Endodermal cell (in vitro differentiated cells): ENCODE results near the gene ARFGAP1. TPM values are rescaled to one million over a fixed set of nuclear protein-coding genes. Genes with fewer than 3 reads are reported as not detected.
"Not testable (repeated sequence)": the region's sequence is repeated elsewhere in the genome, so short reads cannot be mapped to it uniquely, and the experiment has no call there.

Experiments
- DNase-seq: peaks from one replicate; pipeline ENCODE4 v3.0.0-alpha.2; 2017
- H3K27ac ChIP-seq: 2 replicates; pipeline ENCODE4 v1.5.1; 2013; ENCODE audit warnings: mild to moderate bottlenecking, low read depth, low read length, moderate library complexity
- H3K27me3 ChIP-seq: 2 replicates; pipeline ENCODE4 v1.6.1; 2013; ENCODE audit warnings: mild to moderate bottlenecking, low read length, moderate library complexity; ENCODE audit not compliant: insufficient read depth, control insufficient read depth, poor library complexity, severe bottlenecking
- H3K36me3 ChIP-seq: 2 replicates; pipeline ENCODE4 v1.7.0; 2013; ENCODE audit warnings: mild to moderate bottlenecking, low read length, moderate library complexity; ENCODE audit not compliant: control insufficient read depth, insufficient read depth
- H3K4me1 ChIP-seq: one replicate; pipeline ENCODE4 v1.7.0; 2013; ENCODE audit warnings: low read length; ENCODE audit not compliant: control insufficient read depth, insufficient read depth
- H3K4me3 ChIP-seq: 2 replicates; pipeline ENCODE4 v1.5.1; 2013; ENCODE audit warnings: mild to moderate bottlenecking, low read length, moderate library complexity
- H3K9ac ChIP-seq: 2 replicates; pipeline ENCODE4 v1.6.1; 2013; ENCODE audit warnings: mild to moderate bottlenecking, low read length, moderate library complexity; ENCODE audit not compliant: poor library complexity, severe bottlenecking; ENCODE audit errors: extremely low read depth
- H3K9me3 ChIP-seq: 2 replicates; pipeline ENCODE4 v1.6.1; 2013; ENCODE audit warnings: mild to moderate bottlenecking, low read length, moderate library complexity; ENCODE audit not compliant: control insufficient read depth
- H3K27ac Mint-ChIP-seq: 2 replicates; pipeline ENCODE4 v1.8.0; 2020; ENCODE audit warnings: mixed read lengths
- H3K27me3 Mint-ChIP-seq: 2 replicates; pipeline ENCODE4 v1.8.0; 2021; ENCODE audit warnings: mild to moderate bottlenecking, mixed read lengths; ENCODE audit not compliant: insufficient read depth
- H3K36me3 Mint-ChIP-seq: 2 replicates; pipeline ENCODE4 v1.8.0; 2020; ENCODE audit warnings: low read depth, mixed read lengths
- H3K4me1 Mint-ChIP-seq: 2 replicates; pipeline ENCODE4 v1.8.0; 2020; ENCODE audit warnings: mixed read lengths
- H3K4me3 Mint-ChIP-seq: 2 replicates; pipeline ENCODE4 v1.8.0; 2020; ENCODE audit warnings: mild to moderate bottlenecking, moderate library complexity, mixed read lengths
- H3K9me3 Mint-ChIP-seq: 2 replicates; pipeline ENCODE4 v1.8.0; 2020; ENCODE audit warnings: mild to moderate bottlenecking, mixed read lengths
- CTCF ChIP-seq: fragments of 200-600 bp; sonication (generic); conservative IDR thresholded peaks from 2 replicates; pipeline ENCODE4 v1.5.0; 2021; ENCODE audit warnings: antibody characterized with exemption, mild to moderate bottlenecking
- WGBS, 2 experiments: methylation state at CpG; one replicate each; pipeline versions ENCODE4 v1.1.5 to v1.1.7; 2013; ENCODE audit warnings: missing lambda C conversion rate in 2 of 2, mixed read lengths in 1 of 2; ENCODE audit not compliant: insufficient coverage in 1 of 2, insufficient read length in 1 of 2; 5-methylcytosine and 5-hydroxymethylcytosine counted together
- total RNA-seq, 2 donors: library from RNA; stranded (reverse); fragmentation: NEBNext Ultra II Directional in 1 of 2; extraction: Animal tissue kit (Norgen Biotek cat#: 25700) in 1 of 2; gene quantifications; 2 replicates in 1 of 2; 3 replicates in 1 of 2; pipeline ENCODE4 v1.2.1, GENCODE V29; 2021

The ARFGAP1 gene
- total RNA-seq, 2 donors from 2014 or later: 159 to 208 TPM

- Mint-ChIP-seq H3K27ac (no peak overlapping the region), H3K4me1 (no peaks in the 10 kb centered on the region), H3K36me3 (no peaks in the 10 kb centered on the region), H3K27me3 (peaks cover 8% of the 10 kb centered on the region), H3K9me3 (no peaks in the 10 kb centered on the region), H3K4me3 (no peak overlapping the region)
- Histone ChIP-seq H3K4me1 (no peaks in the 10 kb centered on the region), H3K27me3 (no peaks in the 10 kb centered on the region), H3K9ac (no peak overlapping the region), H3K27ac (no peak overlapping the region), H3K36me3 (no peaks in the 10 kb centered on the region), H3K4me3 (no peak overlapping the region), H3K9me3 (no peaks in the 10 kb centered on the region)
- WGBS, 2 experiments: 100% methylated on average over 1 of the region's 1 CpG; no CpG with 5 or more reads in 1 of the 2 experiments
- TF ChIP-seq CTCF: no peak
- DNase-seq: no peak
These were observed 29.1 kb downstream of the ARFGAP1 start for GRCh38 chr20:63301671-63302070.

GRCh38 chr20:63303095-63303666 lies 30.6 kb downstream of the ARFGAP1 start:
- Histone ChIP-seq H3K27me3 (no peaks in the 10 kb centered on the region), H3K9ac (no peak overlapping the region), H3K4me3 (no peak overlapping the region), H3K27ac (no peak overlapping the region), H3K9me3 (no peaks in the 10 kb centered on the region), H3K36me3 (no peaks in the 10 kb centered on the region), H3K4me1 (no peaks in the 10 kb centered on the region)
- no peaks in the 10 kb centered on the region for H3K9me3 Mint-ChIP-seq
- H3K27me3 Mint-ChIP-seq: peaks cover 8% of the 10 kb centered on the region
- H3K4me1 Mint-ChIP-seq: no peaks in the 10 kb centered on the region
- WGBS, 2 experiments: 67 to 84% methylated on average over 1 to 4 of the region's 5 CpGs
- H3K36me3 Mint-ChIP-seq: no peaks in the 10 kb centered on the region
- DNase-seq: no peak
- no peak for TF ChIP-seq CTCF
- H3K27ac Mint-ChIP-seq: no peak overlapping the region
- H3K4me3 Mint-ChIP-seq: no peak overlapping the region

- no peaks in the 10 kb centered on the region for H3K9me3 ChIP-seq
- H3K4me3 ChIP-seq: no peak overlapping the region
- WGBS, 2 experiments: 80 to 83% methylated on average over 1 to 8 of the region's 8 CpGs
- TF ChIP-seq CTCF: no peak
- no peak overlapping the region for H3K27ac ChIP-seq
- no peaks in the 10 kb centered on the region for H3K36me3 ChIP-seq
- H3K36me3 Mint-ChIP-seq: no peaks in the 10 kb centered on the region
- peaks cover 8% of the 10 kb centered on the region for H3K27me3 Mint-ChIP-seq
- no peaks in the 10 kb centered on the region for H3K9me3 Mint-ChIP-seq
- no peak overlapping the region for H3K27ac Mint-ChIP-seq
- no peaks in the 10 kb centered on the region for H3K27me3 ChIP-seq
- no peak overlapping the region for H3K4me3 Mint-ChIP-seq
- no peak overlapping the region for H3K9ac ChIP-seq
- no peak for DNase-seq
- no peaks in the 10 kb centered on the region for H3K4me1 Mint-ChIP-seq
- H3K4me1 ChIP-seq: no peaks in the 10 kb centered on the region
These were observed 32.8 kb downstream of the ARFGAP1 start for GRCh38 chr20:63305393-63305792.

GRCh38 chr20:63305933-63306672 lies 33.5 kb downstream of the ARFGAP1 start:
- H3K27me3 ChIP-seq, H3K27me3 Mint-ChIP-seq, H3K4me1 Mint-ChIP-seq, H3K4me3 ChIP-seq, H3K4me1 ChIP-seq, DNase-seq, H3K9me3 Mint-ChIP-seq, H3K9me3 ChIP-seq, H3K36me3 ChIP-seq, H3K27ac ChIP-seq, H3K27ac Mint-ChIP-seq, H3K36me3 Mint-ChIP-seq, H3K4me3 Mint-ChIP-seq, H3K9ac ChIP-seq: not testable (repeated sequence)
- 90% methylated on average over 19 of the region's 30 CpGs; no CpG with 5 or more reads in 1 of the 2 experiments for WGBS, 2 experiments
